Thymus (tissue), 11 donors: ENCODE data around the gene PDXK. TPM values are rescaled to one million over a fixed set of nuclear protein-coding genes. Genes with fewer than 3 reads are reported as not detected.
A peak's percentile ranks its signal among the peaks of the same experiment; 100 is the strongest.

ENCODE experiments used
- DNase-seq, 9 donors: peaks; one replicate each; pipeline ENCODE4 v3.0.0-alpha.2; 2013; ENCODE audit warnings: low spot score in 9 of 9, low read depth in 6 of 9, missing footprints in 1 of 9
- H3K27ac ChIP-seq, 2 donors: one replicate each; pipeline ENCODE4 v1.5.1; 2013; ENCODE audit warnings: control low read depth in 1 of 2, low read depth in 1 of 2, low read length in 1 of 2, mild to moderate bottlenecking in 1 of 2, moderate library complexity in 1 of 2
- H3K27me3 ChIP-seq, 2 donors: one replicate each; pipeline ENCODE4 v1.5.1; 2013; ENCODE audit warnings: low read length in 1 of 2; ENCODE audit not compliant: control insufficient read depth in 2 of 2, insufficient read depth in 1 of 2
- H3K36me3 ChIP-seq, 2 donors: one replicate each; pipeline ENCODE4 v1.5.1; 2013; ENCODE audit warnings: low read length in 1 of 2, mild to moderate bottlenecking in 1 of 2, moderate library complexity in 1 of 2; ENCODE audit not compliant: control insufficient read depth in 2 of 2, insufficient read depth in 2 of 2
- H3K4me1 ChIP-seq, 2 donors: one replicate each; pipeline ENCODE4 v1.5.1; 2013; ENCODE audit warnings: low read length in 2 of 2; ENCODE audit not compliant: control insufficient read depth in 2 of 2, insufficient read depth in 2 of 2
- H3K4me3 ChIP-seq, 2 donors: one replicate each; pipeline ENCODE4 v1.5.1; 2013; ENCODE audit warnings: low read length in 2 of 2, control low read depth in 1 of 2, mild to moderate bottlenecking in 1 of 2
- H3K9me3 ChIP-seq, 2 donors: one replicate each; pipeline ENCODE4 v1.5.1; 2013; ENCODE audit warnings: low read length in 1 of 2, mild to moderate bottlenecking in 1 of 2; ENCODE audit not compliant: control insufficient read depth in 2 of 2, insufficient read depth in 1 of 2
- WGBS: extraction: QIAGEN DNeasy Blood & Tissue Kit; methylation state at CpG from one replicate; pipeline ENCODE4 v1.1.7; 2013; 5-methylcytosine and 5-hydroxymethylcytosine counted together
- polyA plus RNA-seq: library from polyadenylated mRNA; stranded (reverse); fragments of 200-250 nt; gene quantifications from one replicate; pipeline ENCODE4 v1.2.3, GENCODE V29; 2013
- total RNA-seq: library from RNA; stranded (reverse); fragments of 120-200 nt; gene quantifications from one replicate; pipeline ENCODE4 v1.2.4, GENCODE V29; 2013
- donor health status: healthy.

Gene PDXK
- total and polyA plus RNA-seq, 2 donors, result 33.3 to 59.0 TPM

GRCh38 chr21:43728154-43728466, 9.2 kb downstream of the PDXK start:
- peak overlapping the region; percentile 37 to 53 for H3K4me3 ChIP-seq
- H3K4me1 ChIP-seq, result peaks cover 10 to 42% of the 10 kb centered on the region in 2 donors
- DNase-seq, result no peak
- peaks cover 9 to 40% of the 10 kb centered on the region in 2 donors for H3K27me3 ChIP-seq
- 23% methylated on average over 7 of the region's 7 CpGs for WGBS
- H3K9me3 ChIP-seq, result no peaks in the 10 kb centered on the region
- H3K27ac ChIP-seq, result peak overlapping the region; percentile 3 to 64
- H3K36me3 ChIP-seq, result no peaks in the 10 kb centered on the region

DNA sequence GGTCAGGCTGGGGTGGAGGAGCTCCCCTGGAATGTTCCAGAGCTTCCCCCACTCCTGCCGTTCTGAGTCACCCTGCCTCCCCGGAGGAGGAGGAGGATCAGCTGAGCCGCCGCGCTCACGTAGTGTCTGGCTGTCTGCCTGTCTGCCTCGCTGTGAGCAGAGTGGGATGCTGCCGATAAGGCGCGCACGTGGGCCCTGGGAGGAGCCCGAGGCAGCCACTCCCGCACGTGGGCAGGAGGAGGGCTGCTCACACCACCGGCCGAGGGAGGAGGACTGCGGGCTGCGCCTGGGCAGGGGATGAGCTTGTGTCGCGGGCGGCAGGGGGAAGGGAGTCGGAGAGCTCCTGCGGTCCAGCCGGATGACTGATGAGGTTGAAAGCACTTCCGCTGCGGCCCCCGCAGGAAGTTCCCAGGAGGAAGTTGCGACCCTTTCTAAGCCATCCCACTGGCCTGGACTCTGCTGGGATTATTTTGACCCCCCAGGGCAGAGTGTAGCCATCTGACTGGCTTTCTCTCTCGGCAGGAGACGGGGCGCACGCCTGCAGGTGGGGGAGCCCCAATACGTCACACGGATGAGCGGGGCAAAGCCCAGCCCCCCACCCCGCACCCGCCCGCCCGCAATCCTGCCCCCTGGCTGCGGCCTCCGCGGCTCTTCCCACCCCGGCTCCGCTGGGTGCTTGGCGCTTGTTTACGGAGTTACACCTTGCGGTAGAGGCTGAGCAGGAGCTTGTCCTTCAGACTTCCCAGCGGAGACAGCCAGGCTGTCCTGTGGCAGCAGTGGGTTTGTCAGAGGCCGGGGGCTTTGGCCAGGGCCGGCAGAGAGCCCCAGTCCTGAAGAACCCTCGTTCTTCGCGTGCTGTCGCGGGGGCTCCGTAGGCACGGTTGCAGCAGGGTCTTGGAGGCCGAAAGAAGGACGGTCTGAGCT, 9.8 kb downstream of the PDXK start:
- WGBS, result 8% methylated on average over 59 of the region's 59 CpGs
- DNase-seq, result peak in 5 of 9 donors; percentile 49 to 82 (median 66)
- no peaks in the 10 kb centered on the region for H3K36me3 ChIP-seq
- peak overlapping the region; percentile 37 to 53 for H3K4me3 ChIP-seq
- H3K27ac ChIP-seq, result peak overlapping the region; percentile 13 to 64
- H3K27me3 ChIP-seq, result peaks cover 9 to 40% of the 10 kb centered on the region in 2 donors
- no peaks in the 10 kb centered on the region for H3K9me3 ChIP-seq
- peaks cover 15 to 48% of the 10 kb centered on the region in 2 donors for H3K4me1 ChIP-seq

DNA sequence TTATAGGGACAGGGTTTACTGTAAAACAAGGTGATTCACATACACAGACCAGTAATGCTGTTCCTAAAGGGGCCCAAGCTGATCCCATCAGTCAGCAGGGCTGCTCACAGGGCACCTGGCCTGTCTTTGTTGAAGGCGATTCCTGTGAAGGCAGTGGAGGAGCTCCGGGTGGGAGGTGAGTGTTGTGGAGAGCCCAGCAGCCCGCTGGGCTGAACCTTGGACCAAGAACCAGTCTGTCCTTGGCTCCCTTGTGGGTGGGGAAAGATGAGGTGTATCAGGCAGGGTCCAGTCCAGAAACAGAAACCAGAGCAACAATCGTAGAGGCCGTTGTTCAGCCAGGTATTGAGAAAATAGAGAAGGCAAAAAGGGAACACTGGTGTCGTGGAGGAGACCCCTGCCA, 12.5 kb downstream of the PDXK start:
- H3K36me3 ChIP-seq, result no peaks in the 10 kb centered on the region
- WGBS, result 95% methylated on average over 6 of the region's 6 CpGs
- H3K27me3 ChIP-seq, result peaks cover 9 to 51% of the 10 kb centered on the region in 2 donors
- H3K4me1 ChIP-seq, result peaks cover 32 to 68% of the 10 kb centered on the region in 2 donors
- DNase-seq, result no peak
- H3K4me3 ChIP-seq, result no peak overlapping the region
- no peaks in the 10 kb centered on the region for H3K9me3 ChIP-seq
- peak overlapping the region in 1 of 2 donors; percentile 46 for H3K27ac ChIP-seq

GRCh38 chr21:43731891-43732711, 13.2 kb downstream of the PDXK start:
- H3K9me3 ChIP-seq, result no peaks in the 10 kb centered on the region
- H3K4me3 ChIP-seq, result no peak overlapping the region
- peaks cover 5 to 44% of the 10 kb centered on the region in 2 donors for H3K27me3 ChIP-seq
- WGBS, result 93% methylated on average over 23 of the region's 23 CpGs
- H3K4me1 ChIP-seq, result peaks cover 32 to 63% of the 10 kb centered on the region in 2 donors
- H3K27ac ChIP-seq, result peak overlapping the region in 1 of 2 donors; percentile 74
- DNase-seq, result no peak
- H3K36me3 ChIP-seq, result no peaks in the 10 kb centered on the region

DNA sequence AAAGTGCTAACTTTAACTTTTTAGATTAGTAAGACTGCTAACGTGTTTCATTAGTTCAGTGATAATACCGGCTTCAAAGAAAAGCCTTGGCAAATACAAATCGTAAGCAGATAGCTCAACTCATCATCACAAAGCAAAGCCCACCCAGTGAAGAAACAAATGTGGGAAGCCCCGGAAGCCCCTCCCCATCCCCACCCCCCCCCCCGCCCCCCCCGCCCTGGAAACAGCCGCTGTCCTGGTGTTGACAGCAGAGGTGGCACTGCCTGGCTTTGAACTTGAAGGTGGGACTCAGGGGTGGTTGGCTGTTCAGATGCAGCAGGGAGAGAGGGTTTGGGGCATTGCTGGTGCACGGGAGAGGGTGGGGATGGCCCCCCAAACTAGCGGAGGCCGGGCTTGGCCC, 14.1 kb downstream of the PDXK start:
- Histone ChIP-seq H3K9me3 (no peaks in the 10 kb centered on the region), H3K27ac (peak overlapping the region in 1 of 2 donors; percentile 32), H3K4me1 (peaks cover 32 to 54% of the 10 kb centered on the region in 2 donors), H3K36me3 (no peaks in the 10 kb centered on the region), H3K27me3 (peaks cover 5 to 35% of the 10 kb centered on the region in 2 donors), H3K4me3 (no peak overlapping the region)
- 51% methylated on average over 10 of the region's 10 CpGs for WGBS
- peak in 1 of 9 donors; percentile 44 for DNase-seq

- peak in 2 of 9 donors; percentile 52 to 62 for DNase-seq
- 65% methylated on average over 15 of the region's 15 CpGs for WGBS
- peak overlapping the region; percentile 55 to 70 for H3K27ac ChIP-seq
- H3K27me3 ChIP-seq, result peaks cover 4 to 29% of the 10 kb centered on the region in 2 donors
- no peak overlapping the region for H3K4me3 ChIP-seq
- H3K9me3 ChIP-seq, result no peaks in the 10 kb centered on the region
- H3K36me3 ChIP-seq, result no peaks in the 10 kb centered on the region
- peaks cover 27 to 48% of the 10 kb centered on the region in 2 donors for H3K4me1 ChIP-seq
Observed at GRCh38 chr21:43733529-43734071, 14.7 kb downstream of the PDXK start.

- H3K36me3 ChIP-seq, result no peaks in the 10 kb centered on the region
- H3K4me3 ChIP-seq, result no peak overlapping the region
- H3K27me3 ChIP-seq, result peaks cover 0 to 22% of the 10 kb centered on the region in 2 donors
- H3K9me3 ChIP-seq, result no peaks in the 10 kb centered on the region
- WGBS, result 54% methylated on average over 25 of the region's 25 CpGs
- peak overlapping the region; percentile 55 to 70 for H3K27ac ChIP-seq
- DNase-seq, result peak in 4 of 9 donors; percentile 50 to 75 (median 58)
- H3K4me1 ChIP-seq, result peaks cover 22 to 42% of the 10 kb centered on the region in 2 donors
Observed at GRCh38 chr21:43734131-43734927, 15.4 kb downstream of the PDXK start.

GRCh38 chr21:43734928-43735229, 15.9 kb downstream of the PDXK start:
- Histone ChIP-seq H3K27me3 (peaks cover 0 to 17% of the 10 kb centered on the region in 2 donors), H3K4me3 (no peak overlapping the region), H3K4me1 (peaks cover 22 to 38% of the 10 kb centered on the region in 2 donors), H3K27ac (no peak overlapping the region), H3K36me3 (no peaks in the 10 kb centered on the region), H3K9me3 (no peaks in the 10 kb centered on the region)
- no peak for DNase-seq
- WGBS, result 48% methylated on average over 9 of the region's 9 CpGs
